OCI-LY1 (cell line): ENCODE data around the gene STARD4.

Experiments
- H2AFZ ChIP-seq: fragments of 200-600 bp; sonication (generic), shearing (Covaris generic); 2 replicates; pipeline ENCODE4 v1.6.0; 2014; ENCODE audit warnings: antibody characterized with exemption, mild to moderate bottlenecking, low read length
- H3F3A ChIP-seq: fragments of 200-600 bp; sonication (generic), shearing (Covaris generic); 2 replicates; pipeline ENCODE4 v1.6.0; 2014; ENCODE audit warnings: mild to moderate bottlenecking, antibody characterized with exemption, low read length, moderate library complexity; ENCODE audit not compliant: insufficient read depth
- H3K27ac ChIP-seq: fragments of 200-600 bp; sonication (generic); 2 replicates; pipeline ENCODE4 v1.5.1; 2014; ENCODE audit warnings: low read length, mixed run types, mild to moderate bottlenecking, low read depth; ENCODE audit not compliant: poor library complexity, severe bottlenecking
- H3K27me3 ChIP-seq: fragments of 200-600 bp; sonication (generic); 2 replicates; pipeline ENCODE4 v1.6.0; 2014; ENCODE audit warnings: antibody characterized with exemption, mild to moderate bottlenecking, low read length, moderate library complexity; ENCODE audit not compliant: insufficient read depth
- H3K36me3 ChIP-seq: fragments of 200-600 bp; sonication (generic); 2 replicates; pipeline ENCODE4 v1.6.1; 2014; ENCODE audit warnings: mild to moderate bottlenecking, antibody characterized with exemption, low read length, moderate library complexity, mixed read lengths; ENCODE audit not compliant: insufficient read depth
- H3K4me1 ChIP-seq: fragments of 200-600 bp; sonication (generic); 2 replicates; pipeline ENCODE4 v1.5.1; 2014; ENCODE audit warnings: mild to moderate bottlenecking, low read length, moderate library complexity; ENCODE audit not compliant: insufficient read depth, severe bottlenecking
- H3K4me2 ChIP-seq: fragments of 200-600 bp; sonication (generic), shearing (Covaris generic); 2 replicates; pipeline ENCODE4 v1.6.1; 2014; ENCODE audit warnings: low read length
- H3K4me3 ChIP-seq: fragments of 200-600 bp; sonication (generic); 2 replicates; pipeline ENCODE4 v1.5.1; 2014; ENCODE audit warnings: low read length, low read depth, mild to moderate bottlenecking, mixed read lengths; ENCODE audit not compliant: poor library complexity, severe bottlenecking
- H3K79me2 ChIP-seq: fragments of 200-600 bp; shearing (Covaris generic); 2 replicates; pipeline ENCODE4 v1.6.1; 2016; ENCODE audit warnings: mixed run types, low read length, mixed read lengths; ENCODE audit not compliant: insufficient read depth
- H3K9ac ChIP-seq: fragments of 200-600 bp; sonication (generic), shearing (Covaris generic); 2 replicates; pipeline ENCODE4 v1.6.1; 2014; ENCODE audit warnings: mild to moderate bottlenecking, low read length, mixed read lengths
- H3K9me2 ChIP-seq: fragments of 200-600 bp; sonication (generic), shearing (Covaris generic); 2 replicates; pipeline ENCODE4 v1.6.1; 2014; ENCODE audit warnings: low read depth, mild to moderate bottlenecking, low read length, mixed read lengths
- H3K9me3 ChIP-seq: fragments of 200-600 bp; shearing (Covaris generic); 2 replicates; pipeline ENCODE4 v1.6.1; 2014; ENCODE audit warnings: low read length, mixed read lengths
- H4K20me1 ChIP-seq: fragments of 200-600 bp; sonication (generic), shearing (Covaris generic); 2 replicates; pipeline ENCODE4 v1.6.0; 2016; ENCODE audit warnings: mild to moderate bottlenecking, low read length; ENCODE audit not compliant: insufficient read depth
- EZH2 ChIP-seq: fragments of 200-600 bp; sonication (generic), shearing (Covaris generic); IDR thresholded peaks from 2 replicates; pipeline ENCODE4 v1.8.0; 2017; ENCODE audit warnings: borderline replicate concordance, mixed run types, mild to moderate bottlenecking, antibody characterized with exemption, low read length, moderate library complexity, mixed read lengths
- TF ChIP-seq, protein P1 (sequence below): fragments of 200-600 bp; sonication (generic), shearing (Covaris generic); IDR thresholded peaks from 2 replicates; pipeline ENCODE4 v1.5.1; 2017; ENCODE audit warnings: mild to moderate bottlenecking, antibody characterized with exemption, low read length, moderate library complexity, mixed read lengths

STARD4 gene

GRCh38 chr5:111478898-111479297, 33.4 kb downstream of the STARD4 start:
- no peaks in the 10 kb centered on the region for H3K9me2 ChIP-seq
- H3K9ac ChIP-seq, result no peak overlapping the region
- H3K4me1 ChIP-seq, result no peaks in the 10 kb centered on the region
- no peak overlapping the region for H2AFZ ChIP-seq
- H3K79me2 ChIP-seq, result no peaks in the 10 kb centered on the region
- H3F3A ChIP-seq, result no peaks in the 10 kb centered on the region
- no peak overlapping the region for H3K27ac ChIP-seq
- peaks cover 70% of the 10 kb centered on the region for H3K36me3 ChIP-seq
- no peaks in the 10 kb centered on the region for H3K9me3 ChIP-seq
- TF ChIP-seq, protein P1, sequence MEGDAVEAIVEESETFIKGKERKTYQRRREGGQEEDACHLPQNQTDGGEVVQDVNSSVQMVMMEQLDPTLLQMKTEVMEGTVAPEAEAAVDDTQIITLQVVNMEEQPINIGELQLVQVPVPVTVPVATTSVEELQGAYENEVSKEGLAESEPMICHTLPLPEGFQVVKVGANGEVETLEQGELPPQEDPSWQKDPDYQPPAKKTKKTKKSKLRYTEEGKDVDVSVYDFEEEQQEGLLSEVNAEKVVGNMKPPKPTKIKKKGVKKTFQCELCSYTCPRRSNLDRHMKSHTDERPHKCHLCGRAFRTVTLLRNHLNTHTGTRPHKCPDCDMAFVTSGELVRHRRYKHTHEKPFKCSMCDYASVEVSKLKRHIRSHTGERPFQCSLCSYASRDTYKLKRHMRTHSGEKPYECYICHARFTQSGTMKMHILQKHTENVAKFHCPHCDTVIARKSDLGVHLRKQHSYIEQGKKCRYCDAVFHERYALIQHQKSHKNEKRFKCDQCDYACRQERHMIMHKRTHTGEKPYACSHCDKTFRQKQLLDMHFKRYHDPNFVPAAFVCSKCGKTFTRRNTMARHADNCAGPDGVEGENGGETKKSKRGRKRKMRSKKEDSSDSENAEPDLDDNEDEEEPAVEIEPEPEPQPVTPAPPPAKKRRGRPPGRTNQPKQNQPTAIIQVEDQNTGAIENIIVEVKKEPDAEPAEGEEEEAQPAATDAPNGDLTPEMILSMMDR, result no peak
- no peak for TF ChIP-seq EZH2
- no peak overlapping the region for H3K4me3 ChIP-seq
- H3K4me2 ChIP-seq, result no peak overlapping the region
- H4K20me1 ChIP-seq, result no peaks in the 10 kb centered on the region
- H3K27me3 ChIP-seq, result no peaks in the 10 kb centered on the region

DNA sequence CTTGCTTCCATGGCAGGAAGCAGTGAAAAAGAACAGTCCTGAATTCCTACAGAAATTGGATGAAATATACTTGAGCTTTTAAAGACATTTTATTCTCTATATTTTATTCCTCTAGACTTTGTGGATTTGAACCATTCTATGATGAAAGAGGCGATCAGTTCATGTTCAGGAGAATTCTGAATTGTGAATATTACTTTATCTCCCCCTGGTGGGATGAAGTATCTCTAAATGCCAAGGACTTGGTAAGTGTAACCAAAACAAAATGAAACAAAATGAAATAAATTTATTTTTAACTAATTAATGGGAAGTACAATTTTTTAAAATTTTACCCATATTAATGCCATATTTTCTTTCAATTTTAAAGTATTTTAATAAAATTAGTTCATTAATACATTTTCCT, 34.1 kb downstream of the STARD4 start:
- peaks cover 70% of the 10 kb centered on the region for H3K36me3 ChIP-seq
- H3K4me1 ChIP-seq, result no peaks in the 10 kb centered on the region
- TF ChIP-seq, protein P1, result 0 out of 2 replicates have a peak, but pooled peaks have one; percentile 12
- no peak for TF ChIP-seq EZH2
- H3K27ac ChIP-seq, result no peak overlapping the region
- no peaks in the 10 kb centered on the region for H4K20me1 ChIP-seq
- H3K4me3 ChIP-seq, result no peak overlapping the region
- no peaks in the 10 kb centered on the region for H3K9me2 ChIP-seq
- no peaks in the 10 kb centered on the region for H3K79me2 ChIP-seq
- no peak overlapping the region for H3K4me2 ChIP-seq
- H3K27me3 ChIP-seq, result no peaks in the 10 kb centered on the region
- H3K9me3 ChIP-seq, result no peaks in the 10 kb centered on the region
- H3K9ac ChIP-seq, result no peak overlapping the region
- H2AFZ ChIP-seq, result no peak overlapping the region
- H3F3A ChIP-seq, result no peaks in the 10 kb centered on the region

- no peak overlapping the region for H3K9ac ChIP-seq
- no peak overlapping the region for H2AFZ ChIP-seq
- peaks cover 34% of the 10 kb centered on the region for H3K36me3 ChIP-seq
These were observed 39.8 kb downstream of the STARD4 start for GRCh38 chr5:111472579-111472978.

More at GRCh38 chr5:111472579-111472978, 39.8 kb downstream of the STARD4 start:
- Histone ChIP-seq H3K4me2 (no peak overlapping the region), H3K9me3 (no peaks in the 10 kb centered on the region), H3K27ac (no peak overlapping the region), H3K9me2 (no peaks in the 10 kb centered on the region), H3F3A (no peaks in the 10 kb centered on the region), H3K27me3 (no peaks in the 10 kb centered on the region), H3K4me1 (peaks cover 4% of the 10 kb centered on the region), H3K79me2 (no peaks in the 10 kb centered on the region), H3K4me3 (no peak overlapping the region), H4K20me1 (no peaks in the 10 kb centered on the region)
- TF ChIP-seq EZH2, result no peak
- TF ChIP-seq, protein P1, result no peak
